ENCODE measurements around the gene CCL27. TPM values are rescaled to one million over a fixed set of nuclear protein-coding genes. Genes with fewer than 3 reads are reported as not detected.

The CCL27 gene
- total RNA-seq, result not detected

GRCh38 chr9:34662526-34663302, at the start of gene CCL27:
CCL27 (minus strand) TSS chr9:34662657; CDS start chr9:34662633, 24 bp downstream.
- DNase-seq (ENCODE audit: low read depth in 2 of 3, low spot score in 2 of 3), result no peak

- no peak for DNase-seq (ENCODE audit: low read depth in 2 of 3, low spot score in 2 of 3)
Observed at GRCh38 chr9:34712140-34712539, 49.7 kb upstream of the CCL27 start.

GRCh38 chr9:34710023-34710422, 47.6 kb upstream of the CCL27 start, which contains the start of gene CCL21:
CCL21 (minus strand) TSS chr9:34710136; CDS start chr9:34710066, 70 bp downstream.
- DNase-seq (ENCODE audit: low read depth in 2 of 3, low spot score in 2 of 3), result no peak

GRCh38 chr9:34709196-34709978, 46.9 kb upstream of the CCL27 start:
- DNase-seq (ENCODE audit: low read depth in 2 of 3, low spot score in 2 of 3), result no peak

GRCh38 chr9:34707130-34707529, 44.7 kb upstream of the CCL27 start:
- DNase-seq (ENCODE audit: low read depth in 2 of 3, low spot score in 2 of 3), result no peak

GRCh38 chr9:34701769-34702736, 39.6 kb upstream of the CCL27 start:
- DNase-seq (ENCODE audit: low read depth in 2 of 3, low spot score in 2 of 3), result peak; percentile 41 to 80 (median 74)

- DNase-seq (ENCODE audit: low read depth in 2 of 3, low spot score in 2 of 3), result peak; percentile 53 to 84 (median 73)
Observed at GRCh38 chr9:34701023-34701768, 38.7 kb upstream of the CCL27 start.

- no peak for DNase-seq (ENCODE audit: low read depth in 2 of 3, low spot score in 2 of 3)
Observed at GRCh38 chr9:34694811-34695210, 32.4 kb upstream of the CCL27 start.

- no peak for DNase-seq (ENCODE audit: low read depth in 2 of 3, low spot score in 2 of 3)
Observed at GRCh38 chr9:34693560-34693959, 31.1 kb upstream of the CCL27 start.

GRCh38 chr9:34691936-34692315, 29.5 kb upstream of the CCL27 start:
- no peak for DNase-seq (ENCODE audit: low read depth in 2 of 3, low spot score in 2 of 3)

- peak in 2 of 3 donors; percentile 69 to 77 for DNase-seq (ENCODE audit: low read depth in 2 of 3, low spot score in 2 of 3)
Observed at GRCh38 chr9:34690983-34691935, 28.8 kb upstream of the CCL27 start, which contains the start of gene CCL19. CCL19 (minus strand) TSS chr9:34691276; CDS start chr9:34691139, 137 bp downstream.

GRCh38 chr9:34689512-34689911, 27.1 kb upstream of the CCL27 start:
- no peak for DNase-seq (ENCODE audit: low read depth in 2 of 3, low spot score in 2 of 3)

GRCh38 chr9:34689116-34689470, 26.6 kb upstream of the CCL27 start:
- DNase-seq (ENCODE audit: low read depth in 2 of 3, low spot score in 2 of 3), result no peak

- DNase-seq (ENCODE audit: low read depth in 2 of 3, low spot score in 2 of 3), result no peak
Observed at GRCh38 chr9:34688329-34689115, 26.1 kb upstream of the CCL27 start.

GRCh38 chr9:34687276-34688030, 25.0 kb upstream of the CCL27 start:
- no peak for DNase-seq (ENCODE audit: low read depth in 2 of 3, low spot score in 2 of 3)

GRCh38 chr9:34686732-34687131, 24.3 kb upstream of the CCL27 start:
- DNase-seq (ENCODE audit: low read depth in 2 of 3, low spot score in 2 of 3), result peak in 2 of 3 donors; percentile 56 to 58

GRCh38 chr9:34686231-34686630, 23.8 kb upstream of the CCL27 start:
- DNase-seq (ENCODE audit: low read depth in 2 of 3, low spot score in 2 of 3), result no peak
